ENCODE measurements around the gene NOTCH1.
A peak's percentile ranks its signal among the peaks of the same experiment; 100 is the strongest.
"Not testable (repeated sequence)": the region's sequence is repeated elsewhere in the genome, so short reads cannot be mapped to it uniquely, and the experiment has no call there.

NOTCH1 gene

DNA sequence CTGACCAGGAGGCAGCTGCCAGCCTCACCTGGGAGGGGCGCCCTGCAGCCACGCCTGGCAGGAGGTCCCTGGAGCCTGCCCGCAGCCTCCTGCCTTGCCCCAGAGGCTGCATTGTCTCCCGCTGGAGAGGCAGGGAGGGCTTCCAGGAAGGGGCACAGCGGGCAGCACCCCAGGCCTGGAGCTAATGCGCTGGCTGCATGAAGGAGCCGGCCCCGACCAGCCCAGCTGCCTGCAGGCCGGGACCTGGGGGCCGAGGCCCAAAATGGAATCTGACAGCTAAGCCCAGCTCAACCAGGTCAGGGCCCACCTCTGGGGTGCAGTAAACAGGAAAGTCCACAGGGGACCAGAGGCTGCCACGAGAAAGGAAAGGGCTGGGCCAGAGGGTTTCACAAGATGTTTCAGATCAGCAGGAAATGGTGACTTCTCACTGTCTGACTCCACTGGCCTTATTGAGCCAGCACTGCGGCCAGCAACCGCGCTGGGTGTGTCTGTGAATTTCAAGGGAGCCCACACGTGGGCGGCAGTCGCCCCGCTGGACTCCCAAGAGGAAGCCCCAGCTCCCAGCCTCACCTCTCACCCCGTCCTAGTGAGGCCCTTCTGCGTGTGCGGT is 18.6 kb upstream of the NOTCH1 start:
- DNase-seq (ENCODE audit: low read depth in 3 of 3), result no peak

DNA sequence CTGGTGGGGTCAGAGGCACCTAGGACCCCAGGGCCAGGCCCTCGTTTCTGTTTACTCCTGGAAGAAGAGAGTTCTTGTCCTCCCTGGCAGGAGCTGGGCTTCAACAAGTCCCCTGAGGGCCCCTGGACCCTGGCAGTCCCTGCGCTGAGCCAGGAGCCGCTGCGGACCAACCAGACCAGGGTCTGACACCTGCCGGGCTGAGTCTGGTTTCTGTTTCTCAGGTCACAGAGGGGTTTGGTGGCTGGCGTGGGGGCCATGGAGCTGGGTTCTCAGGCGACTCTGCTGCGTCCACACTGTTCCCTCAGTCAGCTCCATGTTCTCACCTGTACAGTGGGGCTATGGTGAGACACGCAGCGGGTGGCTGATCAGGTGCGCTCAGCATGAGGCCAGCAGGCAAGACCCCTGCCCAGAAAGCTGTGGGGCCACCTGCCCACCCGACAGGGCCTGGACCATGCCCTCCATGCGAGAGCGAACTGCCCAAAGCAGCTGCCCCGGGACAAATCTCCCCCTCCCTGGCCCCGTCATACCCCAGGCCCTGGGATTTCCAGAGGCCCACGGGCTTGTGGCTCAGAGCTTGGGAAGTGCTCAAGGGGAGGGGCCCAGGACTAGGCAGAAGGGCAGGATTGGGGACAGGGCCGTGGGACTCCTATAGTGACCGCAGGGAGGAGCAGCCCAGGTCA is 17.9 kb upstream of the NOTCH1 start:
- no peak for DNase-seq (ENCODE audit: low read depth in 3 of 3)

DNA sequence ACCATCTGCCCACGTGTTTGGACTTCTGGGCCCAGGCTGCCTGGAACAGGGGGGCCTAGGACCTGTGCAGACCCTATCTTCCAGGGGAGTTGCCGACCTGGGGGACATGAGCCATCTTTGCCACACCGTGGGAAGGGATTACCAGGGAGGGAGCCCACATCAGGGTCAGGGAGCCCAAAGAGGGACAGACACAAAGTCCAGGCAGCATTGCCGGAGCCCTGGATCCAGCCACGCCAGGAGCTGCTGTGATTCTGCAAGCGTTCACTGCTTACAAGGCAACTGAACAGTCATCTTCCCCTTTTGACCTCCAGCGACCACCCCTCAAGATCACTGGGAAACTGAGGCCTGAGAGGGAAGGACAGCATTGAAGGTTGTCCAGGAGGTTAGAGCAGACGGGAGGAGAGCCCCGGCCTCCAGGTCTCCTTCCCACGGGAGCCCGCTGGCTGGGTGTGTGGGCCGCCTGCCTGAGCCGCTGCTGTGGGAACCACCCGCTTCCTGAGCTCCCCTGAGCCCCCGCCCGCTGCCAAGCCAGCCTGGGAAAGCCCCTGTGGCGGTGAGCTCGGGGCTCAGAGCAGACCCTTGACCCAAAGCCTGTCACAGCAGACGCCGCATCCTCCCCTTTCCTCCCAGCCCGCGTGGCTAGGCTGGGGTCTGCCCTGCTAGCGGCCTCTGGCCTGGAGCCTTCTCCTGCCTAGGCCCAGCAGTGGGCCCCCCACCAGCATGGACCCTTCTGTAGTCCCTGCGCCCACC is 17.1 kb upstream of the NOTCH1 start:
- no peak for DNase-seq (ENCODE audit: low read depth in 3 of 3)

DNA sequence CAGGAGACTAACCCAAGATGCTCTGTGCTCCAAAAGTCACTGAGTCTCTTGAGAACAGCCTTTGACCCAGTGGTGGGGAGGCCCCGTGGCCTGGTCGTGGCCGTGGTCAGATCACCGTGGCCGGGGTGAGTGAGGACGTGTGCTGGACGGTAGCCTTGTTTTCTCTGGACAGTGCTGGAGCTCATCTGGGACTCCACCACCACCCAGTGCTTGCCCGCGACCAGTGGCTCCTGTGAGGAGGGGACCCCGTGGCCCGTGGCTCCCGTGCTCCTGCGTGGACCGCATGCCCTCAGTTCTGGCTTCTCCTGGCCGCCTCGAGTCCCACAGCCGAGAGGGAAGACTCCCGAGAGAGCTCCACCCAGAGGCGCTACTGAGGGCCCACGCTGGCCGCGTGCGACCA is 15.9 kb upstream of the NOTCH1 start:
- no peak for DNase-seq (ENCODE audit: low read depth in 3 of 3)

DNA sequence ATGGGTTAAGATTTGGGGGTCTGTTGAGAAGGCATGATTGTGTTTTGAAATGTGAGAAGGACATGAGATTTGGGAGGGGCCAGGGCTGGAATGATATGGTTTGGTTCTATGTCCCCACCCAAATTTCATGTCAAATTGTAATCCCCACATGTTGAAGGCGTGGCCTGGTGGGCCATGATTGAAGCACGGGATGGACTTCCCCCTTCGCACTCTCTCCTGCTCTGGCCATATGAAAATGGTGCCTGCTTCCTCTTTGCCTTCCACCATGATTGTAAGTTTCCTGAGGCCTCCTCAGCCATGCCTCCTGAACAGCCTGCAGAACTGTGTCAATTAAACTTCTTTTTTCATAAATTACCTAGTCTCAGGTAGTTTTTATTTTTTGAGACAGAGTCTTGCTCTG is 14.7 kb upstream of the NOTCH1 start:
- DNase-seq (ENCODE audit: low read depth in 3 of 3), result no peak

DNA sequence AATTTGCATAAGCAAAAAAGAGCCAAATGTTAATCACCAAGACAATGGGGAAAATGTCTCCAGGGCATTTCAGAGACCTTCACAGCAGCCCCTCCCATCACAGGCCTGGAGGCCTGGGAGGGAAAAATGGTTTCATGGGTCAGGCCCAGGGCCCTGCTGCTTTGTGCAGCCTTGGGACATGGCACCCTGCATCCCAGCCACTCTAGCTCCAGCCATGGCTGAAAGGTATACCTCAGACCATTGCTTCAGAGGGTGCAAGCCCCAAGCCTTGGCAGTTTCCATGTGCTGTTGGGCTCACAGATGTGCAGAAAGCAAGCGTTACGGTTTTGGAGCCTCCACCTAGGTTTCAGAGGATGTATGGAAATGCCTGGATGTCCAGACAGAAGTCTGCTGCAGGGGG is 13.5 kb upstream of the NOTCH1 start:
- not testable (repeated sequence) for DNase-seq (ENCODE audit: low read depth in 3 of 3)

DNA sequence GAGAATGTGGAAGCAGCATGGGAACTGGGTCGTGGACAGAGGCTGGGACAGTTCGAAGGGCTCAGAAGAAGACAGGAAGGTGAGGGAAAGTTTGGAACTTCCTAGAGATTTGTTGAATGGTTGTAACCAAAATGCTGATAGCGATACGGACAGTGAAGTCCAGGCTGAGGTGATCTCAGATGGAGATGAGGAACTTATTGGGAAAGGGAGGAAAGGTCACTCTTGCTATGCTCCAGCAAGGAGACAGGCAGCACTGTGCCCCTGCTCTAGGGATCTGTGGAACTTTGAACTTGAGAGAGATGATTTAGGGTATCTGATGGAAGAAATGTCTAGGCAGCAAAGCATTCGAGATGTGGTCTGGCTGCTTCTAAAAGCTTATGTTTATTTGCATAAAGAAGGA is 13.0 kb upstream of the NOTCH1 start:
- not testable (repeated sequence) for DNase-seq (ENCODE audit: low read depth in 3 of 3)

DNA sequence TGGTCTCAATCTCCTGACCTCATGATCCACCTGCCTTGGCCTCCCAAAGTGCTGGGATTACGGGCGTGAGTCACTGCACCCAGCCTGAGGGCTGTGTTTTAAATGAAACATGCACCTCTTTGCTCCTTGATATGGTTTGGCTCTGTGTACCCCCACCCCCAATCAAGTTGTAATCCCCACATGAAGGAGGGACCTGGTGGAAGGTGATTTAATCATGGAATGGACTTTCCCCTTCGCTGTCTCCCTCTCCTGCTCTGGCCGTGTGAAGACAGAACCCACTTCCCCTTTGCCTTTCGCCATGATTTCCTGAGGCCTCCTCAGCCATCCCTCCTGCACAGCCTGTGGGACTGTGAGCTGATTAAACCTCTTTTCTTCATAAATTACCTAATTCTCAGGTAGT is 12.5 kb upstream of the NOTCH1 start:
- no peak for DNase-seq (ENCODE audit: low read depth in 3 of 3)

DNA sequence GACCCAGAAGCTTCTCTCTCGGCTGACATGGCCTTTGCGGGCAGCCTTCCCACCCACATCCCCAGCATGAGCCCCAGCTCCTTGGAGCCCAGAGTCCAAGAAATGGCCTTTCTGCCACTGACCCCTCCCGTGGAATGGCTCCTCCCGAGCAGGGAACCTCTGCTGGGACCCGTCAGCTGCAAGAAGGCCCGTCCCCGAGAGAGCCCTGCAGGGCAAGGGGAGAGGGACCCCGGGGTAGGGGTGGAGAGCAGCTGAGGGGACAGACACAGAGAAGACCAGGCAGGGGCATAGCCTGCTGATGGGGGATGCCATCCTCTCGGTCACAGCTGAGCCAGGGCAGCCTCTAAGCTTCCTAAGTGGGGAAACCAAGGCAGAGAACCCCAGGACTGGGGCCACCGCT is 11.2 kb upstream of the NOTCH1 start:
- DNase-seq (ENCODE audit: low read depth in 3 of 3), result no peak

DNA sequence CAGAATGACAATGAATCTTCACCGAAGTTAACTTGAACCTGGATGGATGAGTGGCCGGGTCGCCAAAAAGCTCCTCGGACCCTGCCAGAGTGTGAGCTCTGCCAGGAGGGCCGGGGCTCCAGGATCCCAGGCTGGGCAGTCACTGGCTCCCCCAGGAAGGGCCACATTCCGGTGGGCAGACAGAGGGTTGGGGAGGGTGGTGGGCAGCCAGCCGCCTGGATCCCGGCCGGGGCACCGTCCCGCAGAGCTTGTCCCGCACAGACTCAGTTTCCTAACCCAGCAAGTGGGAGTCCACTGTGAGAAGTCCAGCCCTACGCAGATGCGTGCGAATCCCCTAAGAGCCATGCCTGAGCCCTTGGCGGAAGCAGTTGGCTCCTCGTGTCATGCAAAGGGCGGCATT is 10.3 kb upstream of the NOTCH1 start:
- DNase-seq (ENCODE audit: low read depth in 3 of 3), result no peak

DNA sequence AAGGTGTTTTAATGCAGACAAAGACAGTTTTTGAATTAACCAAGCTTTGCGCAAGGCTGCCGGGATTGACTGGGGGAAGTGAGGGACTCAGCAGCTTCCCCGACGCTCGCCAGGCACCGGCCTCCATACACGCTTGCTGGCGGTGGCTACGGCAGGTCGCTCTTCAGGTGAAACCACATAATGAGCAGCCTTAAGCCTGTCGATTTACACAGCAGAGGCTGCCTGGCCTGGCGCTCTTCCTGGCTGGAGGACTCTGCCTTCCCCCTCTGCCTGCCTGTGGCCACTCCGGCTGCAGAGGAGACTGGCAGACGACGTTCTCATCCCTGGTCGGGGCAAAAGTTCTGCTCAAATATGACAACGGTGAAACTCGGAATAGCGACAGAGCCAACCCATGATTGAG is 9.0 kb upstream of the NOTCH1 start:
- DNase-seq (ENCODE audit: low read depth in 3 of 3), result no peak

DNA sequence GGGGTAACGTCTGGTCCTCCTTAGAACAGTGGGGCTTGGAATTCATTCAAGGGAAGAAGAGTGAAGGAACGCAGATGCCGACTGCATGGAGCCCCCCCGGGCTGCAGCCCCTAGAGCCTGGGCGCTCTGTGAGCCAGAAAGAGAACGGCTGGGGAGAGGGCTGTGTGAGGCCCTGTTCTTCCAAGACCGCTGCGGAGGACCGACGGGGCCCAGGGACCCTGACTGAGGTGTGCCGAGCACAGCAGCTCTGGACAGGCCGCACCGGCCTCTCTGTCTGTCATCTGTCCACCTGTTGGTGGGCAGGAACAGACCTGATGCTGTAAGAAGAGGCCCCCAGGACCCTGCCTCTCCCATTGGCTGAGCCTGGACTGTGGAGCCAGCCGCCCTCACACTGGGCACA is 7.7 kb upstream of the NOTCH1 start:
- DNase-seq (ENCODE audit: low read depth in 3 of 3), result no peak

DNA sequence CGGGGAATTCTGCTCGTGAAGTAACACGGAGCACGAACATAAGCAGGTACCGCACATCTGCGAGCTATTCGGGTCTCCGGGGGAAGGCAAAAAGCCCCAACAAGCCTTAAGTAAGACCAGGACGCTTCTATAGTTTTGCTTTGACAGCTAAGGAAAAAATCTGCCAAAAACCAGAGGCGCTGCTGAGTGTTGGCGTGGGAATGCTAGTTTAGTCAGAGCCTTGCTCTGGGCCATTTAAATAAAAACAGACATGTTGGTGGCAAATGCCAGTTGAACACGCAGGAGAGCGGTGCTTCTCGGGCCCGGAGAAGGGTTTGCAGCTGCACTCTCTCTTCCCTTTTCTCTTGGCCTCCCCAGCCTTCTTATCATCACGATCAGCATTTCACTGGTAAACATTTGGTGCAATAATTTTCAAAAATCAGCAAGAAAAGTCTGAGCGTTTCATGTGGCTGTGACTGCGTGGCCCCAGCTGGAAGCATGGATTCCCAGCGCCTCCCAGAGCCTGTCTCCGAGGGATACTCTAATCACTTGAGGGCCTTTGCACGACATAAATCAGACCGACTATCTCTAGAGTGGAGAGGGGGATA is 6.4 kb upstream of the NOTCH1 start:
- DNase-seq (ENCODE audit: low read depth in 3 of 3), result no peak

DNA sequence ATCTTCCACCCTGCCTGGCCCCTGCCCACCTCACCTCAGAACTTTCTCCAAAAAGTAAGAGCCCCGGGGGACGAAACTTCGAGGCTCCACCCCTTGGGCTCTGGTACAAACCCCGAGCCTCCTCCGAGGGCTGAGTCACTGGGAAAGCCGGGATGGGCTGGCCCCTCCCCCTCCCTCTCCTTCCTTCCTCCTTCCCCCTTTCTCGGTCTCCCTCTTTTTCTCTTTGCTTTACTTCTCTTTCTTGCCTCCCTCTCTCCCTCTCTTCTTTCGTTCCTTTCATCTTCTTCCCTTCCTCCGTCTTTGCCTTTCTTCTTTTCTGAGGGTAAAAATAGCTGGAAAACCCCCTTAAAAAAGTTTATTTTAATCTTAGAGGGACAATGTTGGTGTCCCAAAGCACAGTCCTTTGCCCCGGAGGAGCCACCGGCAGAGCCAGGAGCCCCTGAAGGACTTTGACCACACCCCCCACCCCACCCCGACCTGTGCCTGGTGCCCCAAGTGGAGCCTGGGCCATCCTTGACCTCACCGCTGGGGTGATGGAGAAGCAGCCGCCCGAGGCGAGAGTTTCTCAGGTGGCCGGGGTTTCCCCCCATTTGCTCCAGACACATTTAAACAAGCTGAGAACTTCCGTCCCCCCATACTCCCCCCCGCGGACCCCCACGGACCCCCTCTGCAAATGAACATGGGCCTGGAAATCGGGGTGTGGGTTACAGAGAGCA is 5.7 kb upstream of the NOTCH1 start:
- DNase-seq (ENCODE audit: low read depth in 3 of 3), result no peak

DNA sequence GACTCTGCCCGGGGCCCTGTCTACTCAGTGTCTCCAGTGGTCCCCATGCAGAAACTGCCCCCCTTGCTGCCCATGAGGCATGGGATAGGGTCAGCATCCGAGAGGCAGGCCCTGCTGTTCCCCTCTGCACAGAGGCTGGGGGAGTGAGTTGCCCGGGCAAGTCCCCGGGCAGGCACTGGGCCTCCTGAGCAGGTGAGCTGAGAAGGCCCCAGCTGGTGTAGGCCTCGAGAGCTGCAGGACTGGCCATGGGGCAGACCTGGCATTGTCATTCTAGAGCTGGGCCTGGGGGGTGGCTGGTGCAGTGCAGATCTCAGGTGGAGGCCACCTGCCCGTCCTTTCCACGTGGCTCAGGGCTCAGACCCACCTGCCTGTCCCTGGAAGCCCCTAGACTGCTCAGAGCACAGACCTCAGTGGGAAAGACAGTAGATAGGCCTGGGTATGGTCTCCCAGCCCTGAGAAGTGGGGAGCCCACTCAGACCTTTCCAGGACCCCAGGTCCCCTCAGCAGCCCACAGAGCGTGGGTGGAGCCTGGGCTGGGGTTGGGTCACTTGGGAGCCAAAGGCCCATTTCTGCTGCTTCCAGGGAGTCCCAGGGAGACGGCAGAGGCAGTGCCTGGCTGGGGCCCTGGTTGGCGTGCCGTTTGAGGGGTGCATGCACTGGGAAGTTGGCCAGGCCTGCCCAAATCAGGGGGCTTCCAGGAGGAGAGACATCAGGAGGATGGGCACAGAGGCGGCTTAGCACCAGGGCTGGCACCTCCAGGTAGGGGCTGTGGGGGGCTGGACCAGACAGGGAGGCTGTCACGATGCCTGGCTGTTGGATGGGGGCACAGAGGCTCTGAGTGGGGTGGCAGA is 4.8 kb upstream of the NOTCH1 start:
- no peak for DNase-seq (ENCODE audit: low read depth in 3 of 3)

DNA sequence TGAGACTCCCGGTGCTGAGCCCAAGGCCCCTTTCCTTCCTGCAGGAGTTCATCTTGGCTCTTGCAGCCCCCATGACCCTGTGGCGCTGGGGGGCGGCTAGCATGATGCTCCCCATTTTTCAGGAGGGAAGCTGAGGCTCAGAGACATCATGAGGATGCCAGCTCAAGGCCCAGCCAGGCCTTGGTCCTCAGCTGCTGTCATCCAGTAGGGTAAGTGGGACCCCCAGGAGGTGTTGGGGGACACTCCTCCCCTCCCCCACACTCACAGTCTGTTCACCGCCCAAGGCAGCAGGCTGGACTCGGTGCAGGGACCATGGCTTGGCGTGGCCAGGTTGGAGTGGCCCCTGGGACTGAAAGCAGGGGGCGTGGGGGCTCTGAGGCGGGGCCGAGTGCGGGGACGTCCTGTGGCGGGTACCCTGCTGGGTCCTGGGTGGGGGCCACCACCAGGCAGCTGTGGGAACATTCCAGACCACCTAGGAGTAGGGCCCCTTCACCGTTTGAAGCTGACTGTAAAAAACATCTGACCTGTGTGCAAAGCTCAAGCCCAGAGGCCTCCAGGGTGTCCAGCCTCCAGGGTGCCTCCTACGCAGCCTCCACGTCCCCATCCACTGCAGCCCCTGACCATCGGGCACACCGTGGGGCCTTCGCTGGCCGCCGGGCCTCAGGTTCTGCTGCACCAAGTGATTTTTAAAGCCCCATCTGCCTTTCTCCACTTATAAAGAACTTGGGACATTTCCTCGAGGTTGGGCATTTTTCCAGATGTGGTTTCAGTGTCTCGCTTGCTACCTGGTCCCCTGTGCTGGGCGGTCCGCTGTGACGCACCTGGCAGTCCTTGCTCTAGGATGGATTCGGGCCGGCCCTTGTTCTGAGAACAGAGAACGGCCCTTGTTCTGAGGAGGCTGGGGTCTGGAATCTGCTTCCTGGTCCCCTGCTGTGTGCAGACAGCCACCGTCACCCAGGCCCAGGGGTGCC is 3.4 kb upstream of the NOTCH1 start:
- no peak for DNase-seq (ENCODE audit: low read depth in 3 of 3)

DNA sequence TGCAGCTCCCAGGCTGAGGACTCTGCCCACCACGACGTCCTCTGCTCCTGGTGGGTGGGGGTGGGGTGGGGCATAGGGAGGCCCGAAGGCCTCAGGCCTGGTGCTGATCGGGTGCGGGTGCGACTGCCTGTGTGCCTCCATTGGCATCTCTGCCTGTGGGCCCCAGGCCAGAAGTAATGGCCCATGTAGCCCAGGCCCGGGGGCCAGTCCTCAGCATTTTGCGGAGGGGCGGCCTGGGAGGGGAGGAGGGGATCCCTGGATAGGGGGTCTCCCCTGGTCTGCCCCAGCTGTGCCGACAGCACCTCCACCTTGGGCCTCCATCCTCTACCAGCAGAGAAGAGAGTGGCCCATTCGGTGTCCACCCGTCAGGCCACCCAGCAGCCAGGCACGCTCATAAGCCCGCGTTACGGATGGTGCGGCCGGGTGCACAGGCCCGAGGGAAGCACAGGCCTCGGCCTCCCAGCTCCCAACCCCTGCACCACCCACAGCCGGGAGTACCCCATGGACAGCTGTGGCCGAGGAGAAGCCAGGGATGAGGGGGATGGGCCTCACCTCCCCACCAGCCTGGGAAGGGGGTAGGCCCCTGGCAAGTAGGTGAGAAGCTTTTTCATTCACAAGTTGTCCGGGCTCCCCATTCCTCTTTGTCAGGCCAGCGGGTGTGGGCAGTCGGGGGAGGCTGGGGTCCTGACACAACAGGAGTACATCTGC is 1.8 kb upstream of the NOTCH1 start:
- no peak for DNase-seq (ENCODE audit: low read depth in 3 of 3)

DNA sequence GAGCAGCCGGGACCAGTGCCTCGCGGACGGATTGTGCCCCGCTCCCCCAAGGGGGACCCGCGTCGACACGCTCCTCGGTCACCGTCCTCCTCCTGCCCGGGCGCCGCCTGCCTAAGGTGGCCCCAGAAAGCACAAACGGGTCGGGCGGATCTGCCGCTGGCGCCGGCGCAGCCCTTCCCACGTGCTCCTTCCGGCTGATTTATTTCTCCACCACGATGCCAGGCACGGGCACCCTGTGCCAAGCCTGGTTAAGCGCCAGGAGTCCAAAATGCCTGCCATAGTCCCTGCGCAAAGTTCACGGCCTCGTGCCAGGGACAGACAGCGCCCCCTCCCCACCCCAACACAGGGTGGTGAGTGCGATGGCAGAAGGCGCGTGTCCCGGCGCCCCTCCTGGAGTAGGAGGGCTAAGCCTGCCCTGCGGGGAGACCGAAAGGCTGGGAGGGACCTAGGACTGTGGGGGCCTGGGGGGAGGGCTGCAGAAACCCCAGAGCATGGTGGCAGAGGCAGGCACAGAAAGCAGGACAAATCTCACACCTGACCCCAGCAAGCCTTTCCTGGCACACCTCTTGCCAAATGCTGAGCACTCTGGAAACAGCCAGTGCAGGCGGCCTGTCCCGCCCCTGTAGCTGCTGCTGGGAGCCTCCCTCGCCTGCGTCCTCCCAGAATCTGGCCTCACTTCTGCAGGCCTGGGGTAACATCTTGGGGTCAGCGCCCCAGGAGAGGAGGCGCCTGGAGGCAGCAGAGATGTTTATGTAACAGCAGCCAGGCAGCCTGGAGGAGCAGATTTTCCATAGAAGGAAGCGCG is 1.1 kb upstream of the NOTCH1 start:
- DNase-seq (ENCODE audit: low read depth in 3 of 3), result peak in 2 of 3 experiments; percentile 47 to 48

DNA sequence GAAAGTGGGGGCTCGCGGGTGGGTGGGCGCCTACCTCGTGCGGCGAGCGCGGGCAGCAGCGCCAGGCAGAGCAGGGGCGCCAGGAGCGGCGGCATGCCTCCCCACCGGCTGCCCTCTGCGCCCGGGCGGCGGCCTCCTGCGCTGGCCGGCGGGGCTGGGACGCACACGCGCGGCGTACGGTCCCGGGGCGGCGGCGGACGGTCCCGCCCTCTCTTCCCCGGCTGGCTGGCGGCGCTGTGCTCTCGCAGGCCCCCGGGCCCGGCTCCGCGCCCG is 220 bp downstream of the NOTCH1 start:
- no peak for DNase-seq (ENCODE audit: low read depth in 3 of 3)

Data from stimulated activated CD4-positive, alpha-beta T cell treated with anti-CD3 and anti-CD28 coated beads, TNF-alpha, amount 100 ng/mL, for 4 hours (primary cell).